ENCODE data around the gene SEPTIN5. TPM values are rescaled to one million over a fixed set of nuclear protein-coding genes. Genes with fewer than 3 reads are reported as not detected.

SEPTIN5 gene
- total RNA-seq, 2 experiments from 2014 or later = not detected

DNA sequence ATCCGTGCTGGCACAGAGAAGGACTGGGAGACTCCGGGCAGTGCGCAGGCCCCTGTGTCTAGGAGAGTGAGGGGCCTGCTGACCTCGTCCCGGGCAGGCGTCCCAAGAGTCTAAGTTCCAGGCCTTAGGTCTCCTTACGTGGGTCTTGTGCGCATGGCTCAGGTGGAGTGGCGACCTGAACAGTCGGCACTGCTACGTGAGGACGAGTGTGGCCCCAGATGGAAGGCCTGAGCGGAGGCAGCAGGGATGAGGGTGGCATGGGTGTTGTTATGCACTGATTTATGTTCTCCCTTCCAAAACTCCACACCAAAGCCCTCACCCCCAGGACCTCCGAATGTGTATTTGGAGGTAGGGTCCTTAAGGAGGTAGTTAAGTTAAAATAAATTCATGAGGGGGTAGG, 20.7 kb upstream of the SEPTIN5 start:
- BruUV-seq (replicated peaks) = no TSS peak
- POLR2A ChIA-PET = no interaction called here
- intact Hi-C loops (cut with micrococcal nuclease; ENCODE audit: unreplicated experiment) = no loop called here
- H3K79me2 ChIP-seq (ENCODE audit: insufficient read depth, low read depth, low read length) = no peaks in the 10 kb centered on the region
- H3K27ac ChIP-seq (ENCODE audit: low read depth, low read length, poor library complexity, severe bottlenecking) = no peak overlapping the region
- H4K20me1 ChIP-seq (ENCODE audit: insufficient read depth, low read length) = no peaks in the 10 kb centered on the region
- no peaks in the 10 kb centered on the region for H3K9me2 ChIP-seq (ENCODE audit: insufficient read depth, low read length)
- no peaks in the 10 kb centered on the region for H3K9me3 ChIP-seq (ENCODE audit: low read length)
- H3K4me3 ChIP-seq (ENCODE audit: low read depth, low read length, poor library complexity, severe bottlenecking) = no peak overlapping the region
- TF ChIP-seq, protein P1, sequence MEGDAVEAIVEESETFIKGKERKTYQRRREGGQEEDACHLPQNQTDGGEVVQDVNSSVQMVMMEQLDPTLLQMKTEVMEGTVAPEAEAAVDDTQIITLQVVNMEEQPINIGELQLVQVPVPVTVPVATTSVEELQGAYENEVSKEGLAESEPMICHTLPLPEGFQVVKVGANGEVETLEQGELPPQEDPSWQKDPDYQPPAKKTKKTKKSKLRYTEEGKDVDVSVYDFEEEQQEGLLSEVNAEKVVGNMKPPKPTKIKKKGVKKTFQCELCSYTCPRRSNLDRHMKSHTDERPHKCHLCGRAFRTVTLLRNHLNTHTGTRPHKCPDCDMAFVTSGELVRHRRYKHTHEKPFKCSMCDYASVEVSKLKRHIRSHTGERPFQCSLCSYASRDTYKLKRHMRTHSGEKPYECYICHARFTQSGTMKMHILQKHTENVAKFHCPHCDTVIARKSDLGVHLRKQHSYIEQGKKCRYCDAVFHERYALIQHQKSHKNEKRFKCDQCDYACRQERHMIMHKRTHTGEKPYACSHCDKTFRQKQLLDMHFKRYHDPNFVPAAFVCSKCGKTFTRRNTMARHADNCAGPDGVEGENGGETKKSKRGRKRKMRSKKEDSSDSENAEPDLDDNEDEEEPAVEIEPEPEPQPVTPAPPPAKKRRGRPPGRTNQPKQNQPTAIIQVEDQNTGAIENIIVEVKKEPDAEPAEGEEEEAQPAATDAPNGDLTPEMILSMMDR (conservative IDR thresholded peaks at IDR 0.05; ENCODE audit: low read length) = no peak
- no peak for TF ChIP-seq EZH2phosphoT487 (IDR thresholded peaks at IDR 0.05; ENCODE audit: borderline replicate concordance, low read depth, low read length)
- CTCF ChIA-PET (ENCODE audit: unreplicated experiment) = no interaction called here
- no peak for DNase-seq (ENCODE audit: low spot score)
- H3K4me1 ChIP-seq (ENCODE audit: insufficient read depth, low read length, poor library complexity, severe bottlenecking) = no peaks in the 10 kb centered on the region
- no peak overlapping the region for H3K4me2 ChIP-seq (ENCODE audit: low read length)
- H2AFZ ChIP-seq (ENCODE audit: low read length) = no peak overlapping the region
- no peaks in the 10 kb centered on the region for H3K36me3 ChIP-seq (ENCODE audit: insufficient read depth, low read length)

DNA sequence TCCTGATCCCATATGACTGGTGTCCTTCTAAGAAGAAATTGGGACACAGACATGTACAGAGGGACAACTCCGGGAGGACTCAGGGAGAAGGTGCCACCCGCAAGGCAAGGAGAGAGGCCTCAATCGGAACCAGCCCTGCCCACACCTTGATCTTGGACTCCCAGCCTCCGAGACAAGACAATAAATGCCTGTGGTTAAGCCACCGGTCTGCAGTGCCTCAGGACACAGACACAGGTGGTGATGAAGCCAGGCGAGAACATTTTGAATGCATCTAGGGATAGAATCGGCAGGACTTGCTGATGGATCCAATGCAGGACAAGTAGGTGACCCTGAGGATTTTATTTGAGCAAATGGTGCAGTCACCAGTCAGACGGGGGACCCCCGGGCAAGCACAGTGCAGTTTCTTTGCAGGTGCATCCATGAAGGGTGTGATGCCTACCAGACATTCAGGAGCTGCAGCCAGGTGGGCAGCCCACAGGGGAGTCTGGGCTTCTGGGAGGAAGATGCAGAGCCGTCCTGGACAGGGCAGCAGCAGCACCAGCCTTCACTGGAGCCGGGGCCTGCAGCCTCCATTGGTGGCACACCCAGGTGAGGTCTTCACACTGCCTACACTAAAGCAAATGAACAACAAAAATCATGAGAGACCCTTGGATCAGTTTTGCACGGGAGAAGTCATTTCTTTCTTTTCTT, 20.2 kb upstream of the SEPTIN5 start:
- BruUV-seq (replicated peaks) = no TSS peak
- TF ChIP-seq EZH2phosphoT487 (IDR thresholded peaks at IDR 0.05; ENCODE audit: borderline replicate concordance, low read depth, low read length) = no peak
- TF ChIP-seq, protein P1 (conservative IDR thresholded peaks at IDR 0.05; ENCODE audit: low read length) = no peak
- H3K79me2 ChIP-seq (ENCODE audit: insufficient read depth, low read depth, low read length) = no peaks in the 10 kb centered on the region
- ChIA-PET CTCF (ENCODE audit: unreplicated experiment) (no interaction called here), POLR2A (no interaction called here)
- H4K20me1 ChIP-seq (ENCODE audit: insufficient read depth, low read length) = no peaks in the 10 kb centered on the region
- no peaks in the 10 kb centered on the region for H3K36me3 ChIP-seq (ENCODE audit: insufficient read depth, low read length)
- no peak for DNase-seq (ENCODE audit: low spot score)
- H3K9me2 ChIP-seq (ENCODE audit: insufficient read depth, low read length) = no peaks in the 10 kb centered on the region
- no peaks in the 10 kb centered on the region for H3K9me3 ChIP-seq (ENCODE audit: low read length)
- H3K27ac ChIP-seq (ENCODE audit: low read depth, low read length, poor library complexity, severe bottlenecking) = no peak overlapping the region
- H3K4me1 ChIP-seq (ENCODE audit: insufficient read depth, low read length, poor library complexity, severe bottlenecking) = no peaks in the 10 kb centered on the region
- intact Hi-C loops (cut with micrococcal nuclease; ENCODE audit: unreplicated experiment) = no loop called here
- no peak overlapping the region for H3K4me3 ChIP-seq (ENCODE audit: low read depth, low read length, poor library complexity, severe bottlenecking)
- H3K4me2 ChIP-seq (ENCODE audit: low read length) = no peak overlapping the region
- no peak overlapping the region for H2AFZ ChIP-seq (ENCODE audit: low read length)

DNA sequence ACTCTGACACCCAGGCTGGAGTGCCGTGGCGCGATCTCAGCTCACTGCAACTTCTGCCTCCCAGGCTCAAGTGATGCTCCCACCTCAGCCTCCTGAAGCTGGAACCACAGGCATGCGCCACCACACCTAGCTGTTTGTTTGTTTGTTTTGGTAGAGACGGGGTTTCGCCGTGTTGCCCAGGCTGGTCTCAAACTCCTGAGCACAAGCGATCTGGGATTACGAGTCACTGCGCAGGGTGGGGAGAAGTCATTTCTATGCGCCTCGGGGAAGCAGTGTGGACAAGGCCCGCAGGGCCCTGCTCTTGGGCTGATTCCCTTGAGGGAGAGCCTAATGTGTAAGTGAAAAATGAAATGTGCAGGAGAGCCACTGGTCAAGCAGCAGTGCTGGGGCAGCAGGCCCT, 19.6 kb upstream of the SEPTIN5 start:
- Histone ChIP-seq H3K79me2 (ENCODE audit: insufficient read depth, low read depth, low read length) (no peaks in the 10 kb centered on the region), H3K4me1 (ENCODE audit: insufficient read depth, low read length, poor library complexity, severe bottlenecking) (no peaks in the 10 kb centered on the region), H4K20me1 (ENCODE audit: insufficient read depth, low read length) (no peaks in the 10 kb centered on the region), H3K9me3 (ENCODE audit: low read length) (no peaks in the 10 kb centered on the region), H3K4me3 (ENCODE audit: low read depth, low read length, poor library complexity, severe bottlenecking) (no peak overlapping the region), H3K27ac (ENCODE audit: low read depth, low read length, poor library complexity, severe bottlenecking) (no peak overlapping the region), H3K9me2 (ENCODE audit: insufficient read depth, low read length) (no peaks in the 10 kb centered on the region), H3K36me3 (ENCODE audit: insufficient read depth, low read length) (no peaks in the 10 kb centered on the region), H2AFZ (ENCODE audit: low read length) (no peak overlapping the region), H3K4me2 (ENCODE audit: low read length) (no peak overlapping the region)
- TF ChIP-seq, protein P1 (conservative IDR thresholded peaks at IDR 0.05; ENCODE audit: low read length) = no peak
- TF ChIP-seq EZH2phosphoT487 (IDR thresholded peaks at IDR 0.05; ENCODE audit: borderline replicate concordance, low read depth, low read length) = no peak
- BruUV-seq (replicated peaks) = no TSS peak
- intact Hi-C loops (cut with micrococcal nuclease; ENCODE audit: unreplicated experiment) = no loop called here
- DNase-seq (ENCODE audit: low spot score) = no peak
- ChIA-PET CTCF (ENCODE audit: unreplicated experiment) (no interaction called here), POLR2A (no interaction called here)
